ENCODE results near the gene ASB4.

ASB4 gene

GRCh38 chr7:95481271-95482165, 4.2 kb upstream of the ASB4 start:
- TF ChIP-seq CTCF (IDR thresholded peaks at IDR 0.05): no peak
- peaks cover 0 to 4% of the 10 kb centered on the region in 2 experiments for H3K4me1 ChIP-seq (ENCODE audit: control insufficient read depth in 1 of 2, insufficient read depth in 1 of 2, low read depth in 1 of 2, low read length in 1 of 2)
- H3K9me3 ChIP-seq: no peaks in the 10 kb centered on the region
- no peaks in the 10 kb centered on the region for H3K36me3 ChIP-seq
- H3K4me3 ChIP-seq (ENCODE audit: low read depth in 1 of 2, low read length in 1 of 2): no peak overlapping the region
- no peaks in the 10 kb centered on the region for H3K27me3 ChIP-seq
- no peak overlapping the region for H3K27ac ChIP-seq

GRCh38 chr7:95482424-95482823, 3.3 kb upstream of the ASB4 start:
- Histone ChIP-seq H3K36me3 (no peaks in the 10 kb centered on the region), H3K4me1 (ENCODE audit: control insufficient read depth in 1 of 2, insufficient read depth in 1 of 2, low read depth in 1 of 2, low read length in 1 of 2) (peaks cover 0 to 4% of the 10 kb centered on the region in 2 experiments), H3K9me3 (no peaks in the 10 kb centered on the region), H3K27me3 (no peaks in the 10 kb centered on the region), H3K27ac (no peak overlapping the region), H3K4me3 (ENCODE audit: low read depth in 1 of 2, low read length in 1 of 2) (no peak overlapping the region)
- TF ChIP-seq CTCF (IDR thresholded peaks at IDR 0.05): no peak

- Histone ChIP-seq H3K27me3 (no peaks in the 10 kb centered on the region), H3K4me3 (ENCODE audit: low read depth in 1 of 2, low read length in 1 of 2) (no peak overlapping the region), H3K4me1 (ENCODE audit: control insufficient read depth in 1 of 2, insufficient read depth in 1 of 2, low read depth in 1 of 2, low read length in 1 of 2) (no peaks in the 10 kb centered on the region), H3K27ac (no peak overlapping the region), H3K9me3 (no peaks in the 10 kb centered on the region), H3K36me3 (no peaks in the 10 kb centered on the region)
- no peak for TF ChIP-seq CTCF (IDR thresholded peaks at IDR 0.05)
These were observed 4.6 kb downstream of the ASB4 start for GRCh38 chr7:95490231-95490762.

- H3K27ac ChIP-seq: no peak overlapping the region
- H3K4me1 ChIP-seq (ENCODE audit: control insufficient read depth in 1 of 2, insufficient read depth in 1 of 2, low read depth in 1 of 2, low read length in 1 of 2): no peaks in the 10 kb centered on the region
- no peaks in the 10 kb centered on the region for H3K9me3 ChIP-seq
- no peaks in the 10 kb centered on the region for H3K27me3 ChIP-seq
- TF ChIP-seq CTCF (IDR thresholded peaks at IDR 0.05): no peak
- no peak overlapping the region for H3K4me3 ChIP-seq (ENCODE audit: low read depth in 1 of 2, low read length in 1 of 2)
- no peaks in the 10 kb centered on the region for H3K36me3 ChIP-seq
These were observed 5.5 kb downstream of the ASB4 start for GRCh38 chr7:95491201-95491600.

GRCh38 chr7:95491634-95492314, 6.0 kb downstream of the ASB4 start:
- TF ChIP-seq CTCF (IDR thresholded peaks at IDR 0.05): no peak
- Histone ChIP-seq H3K27me3 (no peaks in the 10 kb centered on the region), H3K4me1 (ENCODE audit: control insufficient read depth in 1 of 2, insufficient read depth in 1 of 2, low read depth in 1 of 2, low read length in 1 of 2) (no peaks in the 10 kb centered on the region), H3K27ac (no peak overlapping the region), H3K36me3 (no peaks in the 10 kb centered on the region), H3K9me3 (no peaks in the 10 kb centered on the region), H3K4me3 (ENCODE audit: low read depth in 1 of 2, low read length in 1 of 2) (no peak overlapping the region)
